Measurements from ENCODE around the gene DOCK4.

Gene DOCK4

DNA sequence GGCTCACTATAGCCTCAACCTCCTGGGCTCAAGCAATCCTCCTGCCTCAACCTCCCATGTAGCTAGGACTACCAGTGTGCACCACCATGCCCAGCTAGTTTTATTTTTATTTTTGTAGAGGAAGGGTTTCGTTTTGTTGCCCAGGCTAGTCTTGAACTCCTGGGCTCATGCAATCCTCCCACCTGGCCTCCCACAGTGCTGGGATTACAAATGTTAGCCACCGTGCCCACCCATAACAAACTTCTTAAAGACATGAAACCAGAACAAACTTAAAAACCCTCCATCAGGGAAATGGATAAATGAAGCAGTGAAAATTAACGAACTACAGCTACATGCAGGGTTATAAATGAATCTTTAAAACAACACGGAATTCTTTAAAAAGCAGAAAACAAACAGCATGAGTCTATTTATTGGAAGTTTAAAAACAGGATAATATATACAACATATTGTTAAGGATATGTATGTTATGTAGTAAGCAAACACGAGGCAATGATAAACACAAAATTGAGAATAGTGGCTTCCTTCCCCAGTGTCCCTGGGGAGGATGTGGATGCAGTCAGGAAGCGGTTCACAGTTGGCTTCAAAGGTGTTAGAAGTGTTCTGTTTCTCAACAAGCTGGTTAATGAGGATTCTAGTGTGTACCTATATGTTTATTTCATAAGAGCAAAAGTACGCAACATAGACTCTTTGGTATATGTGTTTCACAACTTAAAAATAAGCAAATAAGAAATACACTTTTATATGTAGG, 515.7 kb downstream of the DOCK4 start:
- DNase-seq = no peak

DNA sequence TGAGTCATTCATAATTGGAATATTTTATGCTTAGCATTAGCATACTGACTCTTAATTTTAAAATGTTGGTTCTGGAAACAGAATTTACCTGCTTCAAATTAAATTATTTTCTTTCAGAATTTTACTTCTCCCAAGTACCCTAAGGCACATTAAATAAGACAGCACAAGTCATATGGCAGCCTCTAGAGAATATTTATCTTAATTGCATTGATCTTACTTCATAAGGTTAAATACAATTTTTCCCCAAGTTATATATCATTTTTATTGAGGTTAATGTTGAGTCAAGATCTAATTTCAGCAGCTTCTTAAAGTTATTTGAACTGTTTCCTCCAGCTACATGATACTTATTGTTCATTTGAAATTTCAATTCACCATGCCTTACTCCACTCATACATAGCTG, 520.9 kb downstream of the DOCK4 start:
- no peak for DNase-seq

DNA sequence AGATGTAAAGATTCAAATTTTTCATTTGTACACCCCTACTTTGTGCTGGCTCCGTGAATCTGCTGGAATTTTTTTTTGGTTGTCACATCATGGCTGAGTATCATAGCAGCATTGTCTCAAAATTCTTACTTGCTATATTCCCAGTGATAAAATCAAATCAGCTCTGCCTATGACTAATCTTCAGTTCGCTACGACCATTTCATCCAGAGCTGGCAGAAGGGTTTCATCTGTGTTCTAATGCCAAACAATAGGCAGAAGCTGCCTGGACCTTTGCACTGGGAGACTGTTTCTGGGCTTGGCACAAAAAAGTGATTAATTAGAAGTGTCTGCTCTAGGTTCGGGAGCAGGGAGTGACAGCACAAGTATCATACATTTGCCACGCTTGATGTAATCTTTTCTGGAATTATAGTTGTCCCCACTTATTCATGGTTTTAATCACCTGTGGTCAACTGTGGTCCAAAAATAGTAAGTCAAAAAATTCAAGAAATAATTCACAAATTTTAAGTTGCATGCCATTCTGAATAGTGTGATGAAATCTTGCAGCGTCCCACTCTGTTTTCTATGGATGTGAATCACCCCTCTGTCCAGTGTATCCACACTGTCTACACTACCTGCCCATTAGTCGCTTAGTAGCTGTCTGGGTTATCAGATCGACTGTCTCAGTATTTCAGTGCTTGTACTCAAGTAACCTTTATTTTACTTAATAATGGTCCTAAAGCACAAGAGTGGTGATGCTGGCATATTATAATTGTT, 523.4 kb downstream of the DOCK4 start:
- DNase-seq = no peak

DNA sequence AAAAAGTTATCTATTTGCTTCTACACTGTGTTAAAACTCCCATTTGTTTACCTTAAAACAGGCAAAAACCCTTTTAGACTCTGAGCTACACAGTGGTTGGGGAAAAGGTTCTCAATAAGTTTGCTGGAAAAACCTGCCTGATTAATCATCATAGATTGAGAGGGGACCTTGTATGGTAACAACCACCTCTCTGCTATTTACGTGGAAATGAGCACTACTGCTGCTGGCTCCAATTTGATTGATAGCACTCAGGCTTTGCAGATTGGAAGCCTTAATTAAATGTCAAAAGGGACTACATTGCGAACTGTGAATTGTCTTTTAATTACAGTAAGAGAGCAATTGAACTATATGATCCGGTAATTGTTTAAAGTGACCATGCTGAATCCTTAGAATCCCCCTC, 525.0 kb downstream of the DOCK4 start:
- no peak for DNase-seq

DNA sequence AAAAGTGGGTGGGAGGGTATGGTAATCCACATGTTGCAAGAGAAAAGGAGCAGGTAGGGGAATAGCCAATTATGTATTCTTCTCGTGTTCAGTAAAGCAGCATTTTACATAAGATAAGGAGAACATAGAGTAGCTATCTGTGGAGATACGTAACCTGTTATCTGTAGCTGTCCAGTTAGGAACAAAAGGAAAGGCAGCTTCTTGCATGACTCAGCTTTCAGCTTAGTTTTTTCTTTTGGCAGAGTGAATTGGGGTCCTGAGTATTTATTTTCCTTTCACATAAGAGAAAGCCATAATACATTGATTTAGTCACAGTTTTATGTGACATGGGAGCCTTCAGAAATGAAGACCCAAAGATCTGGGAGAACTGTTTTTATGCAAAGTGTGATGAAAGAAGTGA, 527.2 kb downstream of the DOCK4 start:
- no peak for DNase-seq

DNA sequence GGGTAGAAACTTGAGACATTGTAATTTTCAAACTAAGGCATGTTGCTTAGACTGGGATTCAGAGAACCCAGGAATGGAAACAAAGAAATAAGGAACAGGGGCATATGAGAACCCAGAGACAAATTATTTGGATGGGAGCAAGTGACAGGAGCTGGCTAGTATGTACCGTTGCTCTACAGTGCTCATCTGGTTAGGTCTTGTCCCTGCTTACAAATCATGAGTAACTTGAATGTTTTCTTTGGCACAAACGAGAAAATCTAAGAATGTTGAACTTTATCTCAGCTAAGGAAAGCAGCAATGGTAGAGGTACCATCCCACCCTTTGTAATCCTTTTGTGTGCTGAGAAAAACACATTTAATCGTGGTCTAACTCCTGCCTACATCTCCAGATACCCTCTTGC, 527.9 kb downstream of the DOCK4 start:
- no peak for DNase-seq

DNA sequence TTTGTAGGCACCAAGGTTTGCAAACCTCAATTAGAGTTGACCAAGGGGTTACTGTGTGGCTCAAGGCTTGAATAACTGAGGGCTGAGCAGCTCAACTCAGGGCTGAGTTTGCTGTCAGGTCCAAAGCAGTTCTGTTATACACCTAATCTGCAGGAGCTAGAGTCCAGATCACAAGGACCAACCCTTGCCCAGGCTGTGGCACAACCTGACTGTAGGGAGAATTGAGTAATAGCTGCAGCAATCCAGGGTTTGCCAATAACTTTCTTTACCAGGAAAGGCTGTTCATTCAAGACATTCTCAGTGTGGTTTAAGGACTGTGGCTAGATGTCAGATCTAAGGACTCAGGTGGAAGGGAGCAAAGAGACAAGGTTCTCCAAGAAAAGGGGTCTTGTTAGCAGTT, 528.4 kb downstream of the DOCK4 start:
- DNase-seq = no peak

DNA sequence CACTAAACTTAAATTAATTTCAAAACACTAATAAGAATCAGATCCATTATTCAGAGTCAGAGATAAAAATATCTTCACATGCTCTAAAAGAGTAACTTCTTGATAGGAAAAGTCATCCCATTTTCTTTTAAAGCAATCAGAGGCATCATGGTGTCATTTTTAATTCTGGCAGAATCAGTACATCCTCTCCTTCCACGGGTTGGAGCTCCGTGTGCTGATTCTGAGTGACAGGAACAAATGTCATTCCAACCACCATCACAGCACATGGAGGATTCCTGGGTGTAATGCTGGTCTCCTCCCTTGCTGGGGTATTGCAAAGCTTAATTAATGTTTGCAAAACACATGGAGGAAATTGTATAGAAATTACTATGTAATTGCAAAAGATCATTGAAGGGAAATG, 529.4 kb downstream of the DOCK4 start:
- no peak for DNase-seq
